Liver (tissue), 9 donors: Measurements from ENCODE around the gene NAP1L1. TPM values are rescaled to one million over a fixed set of nuclear protein-coding genes. Genes with fewer than 3 reads are reported as not detected.

ENCODE experiments used
- DNase-seq: peaks from one replicate; pipeline ENCODE4 v3.0.0-alpha.2; 2017; ENCODE audit warnings: low spot score
- H3K27ac ChIP-seq, 2 donors: one replicate each; pipeline ENCODE4 v1.7.0; 2013; ENCODE audit warnings: inconsistent platforms in 2 of 2, low read length in 2 of 2, control low read depth in 1 of 2, low read depth in 1 of 2, mild to moderate bottlenecking in 1 of 2
- H3K27me3 ChIP-seq, 4 donors: one replicate each; pipeline versions ENCODE4 v1.6.1 to v1.7.0; 2013; ENCODE audit warnings: low read length in 3 of 4, inconsistent platforms in 1 of 4, mild to moderate bottlenecking in 1 of 4, moderate library complexity in 1 of 4; ENCODE audit not compliant: control insufficient read depth in 4 of 4, insufficient read depth in 4 of 4
- H3K36me3 ChIP-seq, 4 donors: one replicate each; pipeline versions ENCODE4 v1.6.1 to v1.7.0; 2013; ENCODE audit warnings: low read length in 3 of 4, mild to moderate bottlenecking in 3 of 4, low read depth in 1 of 4, moderate library complexity in 1 of 4; ENCODE audit not compliant: control insufficient read depth in 4 of 4, insufficient read depth in 3 of 4
- H3K4me1 ChIP-seq, 4 donors: one replicate each; pipeline versions ENCODE4 v1.6.1 to v1.7.0; 2013; ENCODE audit warnings: low read length in 3 of 4, mild to moderate bottlenecking in 3 of 4, moderate library complexity in 1 of 4; ENCODE audit not compliant: control insufficient read depth in 4 of 4, insufficient read depth in 4 of 4
- H3K4me3 ChIP-seq, 3 donors: one replicate each; pipeline versions ENCODE4 v1.6.1 to v1.7.0; 2013; ENCODE audit warnings: low read length in 3 of 3, control low read depth in 1 of 3, low read depth in 1 of 3, mild to moderate bottlenecking in 1 of 3
- H3K9ac ChIP-seq, 2 donors: one replicate each; pipeline ENCODE4 v1.7.0; 2013; ENCODE audit warnings: low read length in 2 of 2, mild to moderate bottlenecking in 2 of 2, moderate library complexity in 2 of 2, control low read depth in 1 of 2, low read depth in 1 of 2
- H3K9me3 ChIP-seq, 4 donors: one replicate each; pipeline versions ENCODE4 v1.6.1 to v1.7.0; 2013; ENCODE audit warnings: low read length in 3 of 4; ENCODE audit not compliant: control insufficient read depth in 4 of 4
- EGR1 ChIP-seq, 2 donors: IDR thresholded peaks; 2 replicates each; pipeline ENCODE4 v1.6.1; 2016 to 2018; ENCODE audit warnings: antibody characterized with exemption in 2 of 2, low read depth in 2 of 2
- FOXA1 ChIP-seq: IDR thresholded peaks from 2 replicates; pipeline ENCODE4 v1.6.1; 2016; ENCODE audit warnings: antibody characterized with exemption
- GABPA ChIP-seq, 2 donors: IDR thresholded peaks in 1 of 2; conservative IDR thresholded peaks in 1 of 2; 2 replicates each; pipeline ENCODE4 v1.6.1; 2016; ENCODE audit warnings: antibody characterized with exemption in 2 of 2, mild to moderate bottlenecking in 1 of 2, moderate library complexity in 1 of 2
- HNF4A ChIP-seq, 2 donors: conservative IDR thresholded peaks; 2 replicates each; pipeline ENCODE4 v1.6.1; 2016; ENCODE audit warnings: antibody characterized with exemption in 2 of 2, mild to moderate bottlenecking in 2 of 2
- HNF4G ChIP-seq: IDR thresholded peaks from 2 replicates; pipeline ENCODE4 v1.6.1; 2016; ENCODE audit warnings: antibody characterized with exemption
- NR2F2 ChIP-seq: IDR thresholded peaks from 2 replicates; pipeline ENCODE4 v1.6.1; 2016; ENCODE audit warnings: antibody characterized with exemption
- RAD21 ChIP-seq, 2 donors: IDR thresholded peaks; 2 replicates each; pipeline ENCODE4 v1.6.1; 2016; ENCODE audit warnings: antibody characterized with exemption in 2 of 2, mild to moderate bottlenecking in 2 of 2
- RXRA ChIP-seq, 2 donors: IDR thresholded peaks; 2 replicates each; pipeline ENCODE4 v1.6.1; 2017 to 2018; ENCODE audit warnings: antibody characterized with exemption in 2 of 2, mild to moderate bottlenecking in 1 of 2
- SP1 ChIP-seq: IDR thresholded peaks from 2 replicates; pipeline ENCODE4 v1.6.1; 2018; ENCODE audit warnings: antibody characterized with exemption, mild to moderate bottlenecking
- TAF1 ChIP-seq: conservative IDR thresholded peaks from 2 replicates; pipeline ENCODE4 v1.6.1; 2016; ENCODE audit warnings: antibody characterized with exemption, mild to moderate bottlenecking
- YY1 ChIP-seq: IDR thresholded peaks from 2 replicates; pipeline ENCODE4 v1.6.1; 2016; ENCODE audit warnings: antibody characterized with exemption, mild to moderate bottlenecking
- WGBS: extraction: QIAGEN DNeasy Blood & Tissue Kit; methylation state at CpG from one replicate; pipeline ENCODE4 v1.1.7; 2013; 5-methylcytosine and 5-hydroxymethylcytosine counted together
- polyA plus RNA-seq, 2 donors: library from polyadenylated mRNA; stranded (reverse) in 1 of 2; unstranded in 1 of 2; fragments of 200-250 nt in 1 of 2; fragments of >200 nt in 1 of 2; fragmentation: Nextera tagmentation in 1 of 2; extraction: Ambion mirVana in 1 of 2; gene quantifications; one replicate each; pipeline versions ENCODE4 v1.2.1 to v1.2.3, GENCODE V29; 2013 to 2015
- total RNA-seq, 2 donors: library from RNA; depleted of rRNA; stranded (reverse); fragments of >200 nt; gene quantifications; one replicate each; pipeline ENCODE4 v1.2.3, GENCODE V29; 2014
- TF ChIP-seq, protein P1 (sequence below): fragments of 150-350 bp; IDR thresholded peaks from 2 replicates; pipeline ENCODE4 v1.5.1; 2017; ENCODE audit warnings: improper control_type of control experiment, low read depth, low read length; ENCODE audit not compliant: missing input control
- TF ChIP-seq, protein P2 (sequence below): IDR thresholded peaks from 2 replicates; pipeline ENCODE4 v1.6.1; 2016; ENCODE audit warnings: antibody characterized with exemption
- TF ChIP-seq, protein P3 (sequence below): IDR thresholded peaks from 2 replicates; pipeline ENCODE4 v1.6.1; 2016; ENCODE audit warnings: antibody characterized with exemption
- TF ChIP-seq, protein P4 (sequence below): IDR thresholded peaks from 2 replicates; pipeline ENCODE4 v1.6.1; 2016; ENCODE audit warnings: antibody characterized with exemption, mild to moderate bottlenecking
- TF ChIP-seq, protein P5 (sequence below): IDR thresholded peaks from 2 replicates; pipeline ENCODE4 v1.6.1; 2016; ENCODE audit warnings: antibody characterized with exemption
- donor health status: healthy.
- donor health status: healthy.
- donor health status: healthy.
- donor health status: healthy.
- donor health status: healthy.

Gene NAP1L1
- total and polyA plus RNA-seq, 4 donors = 36.6 to 74.7 (median 42.4) TPM

DNA sequence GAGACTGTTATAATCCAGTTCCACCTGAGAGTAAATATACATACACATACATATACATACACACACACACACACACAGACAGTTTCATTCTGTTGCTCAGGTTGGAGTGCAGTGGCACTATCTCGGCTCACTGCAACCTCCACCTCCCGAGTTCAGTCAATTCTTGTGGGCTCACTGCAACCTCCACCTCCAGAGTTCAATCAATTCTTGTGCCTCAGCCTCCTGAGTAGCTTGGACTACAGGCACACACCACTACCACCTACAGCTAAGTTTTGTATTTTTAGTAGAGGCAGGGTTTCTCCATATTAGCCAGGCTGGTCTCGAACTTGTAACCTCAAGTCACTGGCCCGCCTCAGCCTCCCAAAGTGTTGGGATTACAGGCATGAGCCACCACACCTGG lies 44.0 kb downstream of the NAP1L1 start (continued):
- no peak for TF ChIP-seq FOXA1
- TF ChIP-seq GABPA (IDR thresholded peaks at IDR 0.05 in 1 of 2, conservative IDR thresholded peaks at IDR 0.05 in 1 of 2) = no peak
- no peak for TF ChIP-seq YY1

DNA sequence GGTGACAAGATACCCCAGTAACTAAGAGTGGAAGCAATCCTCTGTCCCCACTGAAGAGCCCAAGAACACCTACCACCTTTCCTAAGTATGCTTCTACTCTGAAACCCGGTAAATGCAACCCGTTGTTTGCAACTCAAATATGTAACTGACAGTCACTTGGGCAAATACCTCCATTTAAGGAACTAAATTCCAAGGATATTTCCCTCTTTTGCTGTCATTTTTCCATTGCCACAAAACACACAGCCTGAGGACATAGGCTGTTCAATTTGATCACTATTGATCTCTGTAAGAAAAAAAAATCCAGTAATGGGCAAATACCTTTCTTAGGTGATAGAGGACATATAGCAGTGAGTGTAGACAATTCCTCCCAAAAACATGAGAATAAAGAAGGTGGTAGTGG lies 46.3 kb downstream of the NAP1L1 start:
- WGBS = 54% methylated on average over 2 of the region's 2 CpGs
- Histone ChIP-seq H3K4me3 (no peak overlapping the region), H3K36me3 (no peaks in the 10 kb centered on the region), H3K27me3 (no peaks in the 10 kb centered on the region), H3K9ac (no peak overlapping the region), H3K4me1 (peaks cover 0 to 4% (median 2%) of the 10 kb centered on the region in 4 donors), H3K27ac (no peak overlapping the region), H3K9me3 (no peaks in the 10 kb centered on the region)
- TF ChIP-seq, protein P1, sequence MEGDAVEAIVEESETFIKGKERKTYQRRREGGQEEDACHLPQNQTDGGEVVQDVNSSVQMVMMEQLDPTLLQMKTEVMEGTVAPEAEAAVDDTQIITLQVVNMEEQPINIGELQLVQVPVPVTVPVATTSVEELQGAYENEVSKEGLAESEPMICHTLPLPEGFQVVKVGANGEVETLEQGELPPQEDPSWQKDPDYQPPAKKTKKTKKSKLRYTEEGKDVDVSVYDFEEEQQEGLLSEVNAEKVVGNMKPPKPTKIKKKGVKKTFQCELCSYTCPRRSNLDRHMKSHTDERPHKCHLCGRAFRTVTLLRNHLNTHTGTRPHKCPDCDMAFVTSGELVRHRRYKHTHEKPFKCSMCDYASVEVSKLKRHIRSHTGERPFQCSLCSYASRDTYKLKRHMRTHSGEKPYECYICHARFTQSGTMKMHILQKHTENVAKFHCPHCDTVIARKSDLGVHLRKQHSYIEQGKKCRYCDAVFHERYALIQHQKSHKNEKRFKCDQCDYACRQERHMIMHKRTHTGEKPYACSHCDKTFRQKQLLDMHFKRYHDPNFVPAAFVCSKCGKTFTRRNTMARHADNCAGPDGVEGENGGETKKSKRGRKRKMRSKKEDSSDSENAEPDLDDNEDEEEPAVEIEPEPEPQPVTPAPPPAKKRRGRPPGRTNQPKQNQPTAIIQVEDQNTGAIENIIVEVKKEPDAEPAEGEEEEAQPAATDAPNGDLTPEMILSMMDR = no peak
- TF ChIP-seq GABPA (IDR thresholded peaks at IDR 0.05 in 1 of 2, conservative IDR thresholded peaks at IDR 0.05 in 1 of 2) (no peak), SP1 (no peak), NR2F2 (no peak), EGR1 (IDR thresholded peaks at IDR 0.05; ENCODE audit: low read depth in 2 of 2) (no peak), RXRA (IDR thresholded peaks at IDR 0.05) (no peak), HNF4G (no peak), TAF1 (no peak)
- TF ChIP-seq, protein P2, sequence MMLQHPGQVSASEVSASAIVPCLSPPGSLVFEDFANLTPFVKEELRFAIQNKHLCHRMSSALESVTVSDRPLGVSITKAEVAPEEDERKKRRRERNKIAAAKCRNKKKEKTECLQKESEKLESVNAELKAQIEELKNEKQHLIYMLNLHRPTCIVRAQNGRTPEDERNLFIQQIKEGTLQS = no peak
- TF ChIP-seq, protein P3, sequence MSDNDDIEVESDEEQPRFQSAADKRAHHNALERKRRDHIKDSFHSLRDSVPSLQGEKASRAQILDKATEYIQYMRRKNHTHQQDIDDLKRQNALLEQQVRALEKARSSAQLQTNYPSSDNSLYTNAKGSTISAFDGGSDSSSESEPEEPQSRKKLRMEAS = no peak
- TF ChIP-seq, protein P4, sequence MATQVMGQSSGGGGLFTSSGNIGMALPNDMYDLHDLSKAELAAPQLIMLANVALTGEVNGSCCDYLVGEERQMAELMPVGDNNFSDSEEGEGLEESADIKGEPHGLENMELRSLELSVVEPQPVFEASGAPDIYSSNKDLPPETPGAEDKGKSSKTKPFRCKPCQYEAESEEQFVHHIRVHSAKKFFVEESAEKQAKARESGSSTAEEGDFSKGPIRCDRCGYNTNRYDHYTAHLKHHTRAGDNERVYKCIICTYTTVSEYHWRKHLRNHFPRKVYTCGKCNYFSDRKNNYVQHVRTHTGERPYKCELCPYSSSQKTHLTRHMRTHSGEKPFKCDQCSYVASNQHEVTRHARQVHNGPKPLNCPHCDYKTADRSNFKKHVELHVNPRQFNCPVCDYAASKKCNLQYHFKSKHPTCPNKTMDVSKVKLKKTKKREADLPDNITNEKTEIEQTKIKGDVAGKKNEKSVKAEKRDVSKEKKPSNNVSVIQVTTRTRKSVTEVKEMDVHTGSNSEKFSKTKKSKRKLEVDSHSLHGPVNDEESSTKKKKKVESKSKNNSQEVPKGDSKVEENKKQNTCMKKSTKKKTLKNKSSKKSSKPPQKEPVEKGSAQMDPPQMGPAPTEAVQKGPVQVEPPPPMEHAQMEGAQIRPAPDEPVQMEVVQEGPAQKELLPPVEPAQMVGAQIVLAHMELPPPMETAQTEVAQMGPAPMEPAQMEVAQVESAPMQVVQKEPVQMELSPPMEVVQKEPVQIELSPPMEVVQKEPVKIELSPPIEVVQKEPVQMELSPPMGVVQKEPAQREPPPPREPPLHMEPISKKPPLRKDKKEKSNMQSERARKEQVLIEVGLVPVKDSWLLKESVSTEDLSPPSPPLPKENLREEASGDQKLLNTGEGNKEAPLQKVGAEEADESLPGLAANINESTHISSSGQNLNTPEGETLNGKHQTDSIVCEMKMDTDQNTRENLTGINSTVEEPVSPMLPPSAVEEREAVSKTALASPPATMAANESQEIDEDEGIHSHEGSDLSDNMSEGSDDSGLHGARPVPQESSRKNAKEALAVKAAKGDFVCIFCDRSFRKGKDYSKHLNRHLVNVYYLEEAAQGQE = no peak
- DNase-seq = no peak

DNA sequence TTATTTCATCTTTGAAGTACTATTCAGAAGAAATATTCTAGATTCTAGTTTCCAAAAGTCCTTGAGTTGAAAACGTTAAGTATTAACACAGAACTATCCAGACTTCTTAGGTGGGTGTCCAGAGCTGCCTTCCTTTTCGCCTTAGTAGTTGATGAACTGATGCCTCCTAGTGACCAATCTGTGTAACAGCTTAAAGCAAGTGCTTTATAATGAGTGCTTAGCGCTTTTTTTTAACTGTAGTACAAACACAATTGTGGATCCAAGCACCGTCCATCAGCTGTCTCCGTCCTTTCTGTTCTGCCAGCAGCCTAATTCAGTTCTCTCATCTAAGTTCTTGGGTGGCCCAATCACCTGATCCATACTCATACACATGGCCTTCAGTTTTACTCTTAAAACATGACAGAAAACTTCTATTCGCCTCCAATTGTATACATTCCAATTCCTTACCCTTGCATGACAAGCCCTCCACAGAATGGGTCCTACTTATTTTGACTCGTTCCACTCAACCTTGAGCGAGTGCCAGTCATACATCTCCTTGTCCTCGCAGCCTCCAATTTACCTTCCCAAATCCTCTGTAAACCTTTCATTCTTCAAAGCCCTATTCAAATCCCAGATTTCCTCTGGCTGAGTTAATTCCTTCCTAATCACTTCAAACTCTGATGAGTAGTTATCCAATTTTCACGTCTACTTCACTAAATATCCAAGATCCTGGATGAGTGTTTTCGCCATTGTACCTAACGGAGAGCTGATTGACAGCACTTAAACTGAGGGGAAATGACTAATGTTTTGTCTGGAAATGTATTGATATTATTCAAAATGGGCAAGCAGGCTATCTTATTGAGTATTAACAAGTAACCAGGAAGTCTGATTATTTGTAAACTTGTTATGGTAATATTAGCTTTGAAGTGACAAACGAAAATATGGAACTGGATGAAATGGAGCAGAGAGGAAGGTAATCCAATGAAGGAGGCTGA lies 47.1 kb downstream of the NAP1L1 start:
- no peak overlapping the region for H3K9ac ChIP-seq
- no peak overlapping the region for H3K27ac ChIP-seq
- no peak for TF ChIP-seq SP1
- TF ChIP-seq RAD21 (IDR thresholded peaks at IDR 0.05) = peak; percentile 97 to 99
- no peak for TF ChIP-seq HNF4A (conservative IDR thresholded peaks at IDR 0.05)
- no peak for TF ChIP-seq HNF4G
- TF ChIP-seq, protein P5, sequence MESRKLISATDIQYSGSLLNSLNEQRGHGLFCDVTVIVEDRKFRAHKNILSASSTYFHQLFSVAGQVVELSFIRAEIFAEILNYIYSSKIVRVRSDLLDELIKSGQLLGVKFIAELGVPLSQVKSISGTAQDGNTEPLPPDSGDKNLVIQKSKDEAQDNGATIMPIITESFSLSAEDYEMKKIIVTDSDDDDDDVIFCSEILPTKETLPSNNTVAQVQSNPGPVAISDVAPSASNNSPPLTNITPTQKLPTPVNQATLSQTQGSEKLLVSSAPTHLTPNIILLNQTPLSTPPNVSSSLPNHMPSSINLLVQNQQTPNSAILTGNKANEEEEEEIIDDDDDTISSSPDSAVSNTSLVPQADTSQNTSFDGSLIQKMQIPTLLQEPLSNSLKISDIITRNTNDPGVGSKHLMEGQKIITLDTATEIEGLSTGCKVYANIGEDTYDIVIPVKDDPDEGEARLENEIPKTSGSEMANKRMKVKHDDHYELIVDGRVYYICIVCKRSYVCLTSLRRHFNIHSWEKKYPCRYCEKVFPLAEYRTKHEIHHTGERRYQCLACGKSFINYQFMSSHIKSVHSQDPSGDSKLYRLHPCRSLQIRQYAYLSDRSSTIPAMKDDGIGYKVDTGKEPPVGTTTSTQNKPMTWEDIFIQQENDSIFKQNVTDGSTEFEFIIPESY = no peak
- peak in 1 of 2 donors; percentile 30 for TF ChIP-seq RXRA (IDR thresholded peaks at IDR 0.05)
- TF ChIP-seq, protein P3 = no peak
- TF ChIP-seq, protein P4 = no peak
- TF ChIP-seq TAF1 = no peak
- no peak for TF ChIP-seq GABPA (IDR thresholded peaks at IDR 0.05 in 1 of 2, conservative IDR thresholded peaks at IDR 0.05 in 1 of 2)

More for the DNA sequence above, 47.1 kb downstream of the NAP1L1 start:
- H3K27me3 ChIP-seq = no peaks in the 10 kb centered on the region
- H3K9me3 ChIP-seq = no peaks in the 10 kb centered on the region
- no peak overlapping the region for H3K4me3 ChIP-seq
- H3K36me3 ChIP-seq = no peaks in the 10 kb centered on the region
- DNase-seq = no peak
- peaks cover 0 to 7% (median 3%) of the 10 kb centered on the region in 4 donors for H3K4me1 ChIP-seq
- WGBS = 39% methylated on average over 13 of the region's 13 CpGs
